Measurements from ENCODE around the gene CHD6.

- TF ChIP-seq TAF1 (IDR thresholded peaks at IDR 0.05; ENCODE audit: low read depth): no peak
- TF ChIP-seq EP300 (IDR thresholded peaks at IDR 0.05; ENCODE audit: borderline replicate concordance): no peak
These were observed 3.1 kb downstream of the CHD6 start for GRCh38 chr20:41615110-41615509.

Data from Ishikawa (cell line).